Heart right ventricle (tissue), 16 donors: ENCODE measurements around the gene DUS3L. TPM values are rescaled to one million over a fixed set of nuclear protein-coding genes. Genes with fewer than 3 reads are reported as not detected.

Experiments used
- ATAC-seq, 8 donors: fragments of 200-7000 bp; cut with Tn5 transposase; one replicate each; pipeline ENCODE4 v1.9.1; 2020; ENCODE audit warnings: mild to moderate bottlenecking in 8 of 8, moderate library complexity in 8 of 8, moderate number of reproducible peaks in 1 of 8
- DNase-seq, 2 donors: peaks; one replicate each; pipeline ENCODE4 v3.0.0-alpha.2; 2020
- H3K27ac ChIP-seq, 10 donors: fragments of 200-600 bp; sonication (generic) in 2 of 10; one replicate each; pipeline versions ENCODE4 v1.5.0 to v1.8.0; 2020 to 2022; ENCODE audit warnings: mild to moderate bottlenecking in 3 of 10
- H3K27me3 ChIP-seq, 7 donors: fragments of 200-600 bp; one replicate each; pipeline ENCODE4 v1.8.0; 2021 to 2022; ENCODE audit warnings: mild to moderate bottlenecking in 2 of 7
- H3K36me3 ChIP-seq, 9 donors: fragments of 200-600 bp; sonication (generic) in 1 of 9; one replicate each; pipeline versions ENCODE4 v1.5.0 to v1.8.0; 2020 to 2022; ENCODE audit warnings: mild to moderate bottlenecking in 2 of 9
- H3K4me1 ChIP-seq, 9 donors: fragments of 200-600 bp; sonication (generic) in 1 of 9; one replicate each; pipeline versions ENCODE4 v1.5.0 to v1.8.0; 2020 to 2022; ENCODE audit warnings: mild to moderate bottlenecking in 4 of 9
- H3K4me3 ChIP-seq, 10 donors: fragments of 200-600 bp; sonication (generic) in 2 of 10; one replicate each; pipeline versions ENCODE4 v1.5.0 to v1.8.0; 2020 to 2022; ENCODE audit warnings: mild to moderate bottlenecking in 7 of 10, moderate library complexity in 2 of 10
- H3K9me3 ChIP-seq, 11 donors: fragments of 200-600 bp in 10 of 11; sonication (generic) in 2 of 11; one replicate each; pipeline versions ENCODE4 v1.5.0 to v1.8.0; 2013 to 2022; ENCODE audit warnings: mild to moderate bottlenecking in 2 of 11, control low read depth in 1 of 11, moderate library complexity in 1 of 11
- WGBS, 2 donors: extraction: QIAGEN DNeasy Blood & Tissue Kit; methylation state at CpG; one replicate each; pipeline ENCODE4 v1.1.7; 2013; ENCODE audit warnings: inconsistent platforms in 1 of 2; 5-methylcytosine and 5-hydroxymethylcytosine counted together
- intact Hi-C, 10 donors: fragments of 100-400 bp; cut with DNase I; formaldehyde crosslinking; loops; one replicate each; pipeline versions ENCODE4 v1.11.1 to v1.14.2; 2022
- polyA plus RNA-seq, 2 donors: library from polyadenylated mRNA; stranded (reverse); fragments of 200-250 nt; gene quantifications; one replicate each; pipeline ENCODE4 v1.2.3, GENCODE V29; 2013
- total RNA-seq, 10 donors: library from RNA; stranded (reverse); fragmentation: NEBNext Ultra II Directional in 3 of 10; extraction: Animal tissue kit (Norgen Biotek cat#: 25700) in 3 of 10; gene quantifications; one replicate each; pipeline versions ENCODE4 v1.2.1 to v1.2.4, GENCODE V29; 2021 to 2023
- TF ChIP-seq, protein P1 (sequence below), 9 donors: fragments of 200-600 bp; sonication (generic) in 2 of 9; IDR thresholded peaks; one replicate each; pipeline versions ENCODE4 v1.5.0 to v1.8.0; 2021 to 2022; ENCODE audit warnings: antibody characterized with exemption in 9 of 9, mild to moderate bottlenecking in 5 of 9, moderate library complexity in 1 of 9
- donor health status: Arrhythmogenic right ventricular cardiomyopathy.
- donor health status: ischemic (EF 13 %, LVEDD 7.1; RV severe dilation, severe dysfunction).
- donor health status: healthy with polysubstance abuse.
- donor health status: DM: no; HTN: yes; CAD: no.
- donor health status: DM: no; HTN: no; CAD: no.
- donor health status: ischemic (EF 25% LVEDD 6.9; RV normal size, moderate dysfunction).
- donor health status: ischemic (EF 25% LVEDD 5.7; RV mildly dilated, moderate dysfunction).
- donor health status: healthy.
- donor health status: DM: yes; HTN: yes; CAD: no.
- donor health status: Ischemic cardiomyopathy.
- donor health status: ischemic (EF 35%, LVEDD 5.7; RV mildly dilated, moderate dysfunction).
- donor health status: nonischemic (EF 11% LVEDD 7.7; RV severe dilation, severe dysfunction).
- donor health status: DM: yes; HTN: yes; CAD: no.
- donor health status: PGD.
- donor health status: ischemic (EF 29% LVEDD 5.4; RV normal size, mild dysfunction).
- donor health status: nonischemic (EF 23%, LVEDD 6.1; RV moderate dilation, normal function).

DUS3L gene
- total and polyA plus RNA-seq, 12 donors = 11.5 to 37.7 (median 14.6) TPM

DNA sequence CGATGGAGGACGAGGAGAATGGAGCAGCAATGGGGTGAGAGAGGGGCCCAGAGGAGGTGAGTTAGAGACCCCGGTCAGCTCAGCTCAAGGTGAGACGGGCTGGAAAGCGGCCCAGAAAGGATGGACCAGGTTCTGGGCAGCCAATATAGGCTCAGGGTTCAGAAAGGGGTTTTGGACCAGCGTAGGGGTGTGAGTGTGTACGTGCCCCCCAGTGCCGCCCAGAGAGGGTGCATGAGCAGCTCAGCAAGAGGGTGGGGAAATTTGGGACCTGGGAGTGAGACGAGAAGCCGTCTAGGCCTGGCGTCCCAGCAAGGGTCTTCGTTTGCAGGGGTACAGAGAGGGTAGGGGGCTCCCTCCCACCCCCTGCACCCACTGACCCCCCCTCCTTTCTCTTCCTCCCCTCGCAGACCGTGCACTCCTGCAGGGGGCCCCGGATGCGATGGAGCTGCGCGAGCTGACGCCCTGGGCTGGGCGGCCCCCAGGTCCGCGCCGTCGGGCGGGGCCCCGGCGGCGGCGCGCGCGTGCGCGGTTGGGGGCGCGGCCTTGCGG lies 36.5 kb upstream of the DUS3L start:
- 18% methylated on average over 35 to 37 of the region's 37 CpGs for WGBS, 2 donors
- TF ChIP-seq, protein P1, sequence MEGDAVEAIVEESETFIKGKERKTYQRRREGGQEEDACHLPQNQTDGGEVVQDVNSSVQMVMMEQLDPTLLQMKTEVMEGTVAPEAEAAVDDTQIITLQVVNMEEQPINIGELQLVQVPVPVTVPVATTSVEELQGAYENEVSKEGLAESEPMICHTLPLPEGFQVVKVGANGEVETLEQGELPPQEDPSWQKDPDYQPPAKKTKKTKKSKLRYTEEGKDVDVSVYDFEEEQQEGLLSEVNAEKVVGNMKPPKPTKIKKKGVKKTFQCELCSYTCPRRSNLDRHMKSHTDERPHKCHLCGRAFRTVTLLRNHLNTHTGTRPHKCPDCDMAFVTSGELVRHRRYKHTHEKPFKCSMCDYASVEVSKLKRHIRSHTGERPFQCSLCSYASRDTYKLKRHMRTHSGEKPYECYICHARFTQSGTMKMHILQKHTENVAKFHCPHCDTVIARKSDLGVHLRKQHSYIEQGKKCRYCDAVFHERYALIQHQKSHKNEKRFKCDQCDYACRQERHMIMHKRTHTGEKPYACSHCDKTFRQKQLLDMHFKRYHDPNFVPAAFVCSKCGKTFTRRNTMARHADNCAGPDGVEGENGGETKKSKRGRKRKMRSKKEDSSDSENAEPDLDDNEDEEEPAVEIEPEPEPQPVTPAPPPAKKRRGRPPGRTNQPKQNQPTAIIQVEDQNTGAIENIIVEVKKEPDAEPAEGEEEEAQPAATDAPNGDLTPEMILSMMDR (IDR thresholded peaks at IDR 0.05) = no peak
- Histone ChIP-seq H3K27me3 (peaks cover 0 to 39% (median 27%) of the 10 kb centered on the region in 7 donors), H3K4me3 (peak overlapping the region in 7 of 10 donors; percentile 28 to 63 (median 46)), H3K9me3 (no peaks in the 10 kb centered on the region), H3K27ac (peak overlapping the region in 7 of 10 donors; percentile 47 to 80 (median 70)), H3K4me1 (peaks cover 0 to 25% (median 3%) of the 10 kb centered on the region in 9 donors), H3K36me3 (no peaks in the 10 kb centered on the region)
- intact Hi-C loops = loop anchor here in 3 of 10 donors (5.0 kb wide), 2 partner anchors 55 to 65 kb away; no protein-coding TSS in a partner anchor
- DNase-seq (no peak), ATAC-seq (peak in 1 of 8 donors; percentile 2)

GRCh38 chr19:5826531-5827341 lies 35.8 kb upstream of the DUS3L start:
- Histone ChIP-seq H3K4me3 (peak overlapping the region in 2 of 10 donors; percentile 38 to 63), H3K36me3 (no peaks in the 10 kb centered on the region), H3K4me1 (peaks cover 0 to 25% (median 3%) of the 10 kb centered on the region in 9 donors), H3K27me3 (peaks cover 0 to 39% (median 27%) of the 10 kb centered on the region in 7 donors), H3K27ac (peak overlapping the region in 8 of 10 donors; percentile 26 to 80 (median 68)), H3K9me3 (no peaks in the 10 kb centered on the region)
- peak in 7 of 8 donors; percentile 8 to 41 (median 28) for ATAC-seq
- 17 to 19% methylated on average over 24 of the region's 24 CpGs for WGBS, 2 donors
- intact Hi-C loops = loop anchor here in 3 of 10 donors (5.0 kb wide), 2 partner anchors 56 to 66 kb away; no protein-coding TSS in a partner anchor
- TF ChIP-seq, protein P1 (IDR thresholded peaks at IDR 0.05) = peak in 3 of 9 donors; percentile 41 to 45 (median 43)
- DNase-seq = peak; percentile 70 to 71

DNA sequence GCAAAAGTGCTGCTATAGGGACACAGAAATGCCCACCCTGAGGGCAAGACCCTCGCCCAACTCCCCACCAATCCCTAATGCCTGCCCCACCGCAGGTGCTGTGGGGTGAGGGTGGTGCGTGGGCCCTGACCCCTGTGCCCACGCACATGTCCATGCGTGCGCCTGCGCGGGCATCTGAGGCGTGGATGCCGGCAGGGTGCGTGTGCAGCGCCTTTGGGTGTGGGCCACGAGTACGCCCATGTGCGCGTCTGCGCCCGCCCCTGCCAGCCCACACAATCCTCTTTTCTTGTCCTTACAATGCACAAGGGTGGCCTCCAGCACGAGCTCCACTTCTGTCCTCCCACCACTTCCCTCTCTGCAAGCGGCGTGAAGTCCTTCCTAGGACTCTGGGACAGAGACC lies 34.2 kb upstream of the DUS3L start:
- TF ChIP-seq, protein P1 (IDR thresholded peaks at IDR 0.05) = no peak
- DNase-seq = no peak
- no peaks in the 10 kb centered on the region for H3K9me3 ChIP-seq
- H3K36me3 ChIP-seq = no peaks in the 10 kb centered on the region
- intact Hi-C loops = loop anchor here in 3 of 10 donors (5.0 kb wide), 2 partner anchors 57 to 67 kb away; no protein-coding TSS in a partner anchor
- H3K4me3 ChIP-seq = no peak overlapping the region
- H3K27me3 ChIP-seq = peaks cover 0 to 34% (median 24%) of the 10 kb centered on the region in 7 donors
- 91% methylated on average over 21 of the region's 21 CpGs for WGBS, 2 donors
- peaks cover 0 to 25% (median 3%) of the 10 kb centered on the region in 9 donors for H3K4me1 ChIP-seq
- no peak for ATAC-seq
- H3K27ac ChIP-seq = no peak overlapping the region

DNA sequence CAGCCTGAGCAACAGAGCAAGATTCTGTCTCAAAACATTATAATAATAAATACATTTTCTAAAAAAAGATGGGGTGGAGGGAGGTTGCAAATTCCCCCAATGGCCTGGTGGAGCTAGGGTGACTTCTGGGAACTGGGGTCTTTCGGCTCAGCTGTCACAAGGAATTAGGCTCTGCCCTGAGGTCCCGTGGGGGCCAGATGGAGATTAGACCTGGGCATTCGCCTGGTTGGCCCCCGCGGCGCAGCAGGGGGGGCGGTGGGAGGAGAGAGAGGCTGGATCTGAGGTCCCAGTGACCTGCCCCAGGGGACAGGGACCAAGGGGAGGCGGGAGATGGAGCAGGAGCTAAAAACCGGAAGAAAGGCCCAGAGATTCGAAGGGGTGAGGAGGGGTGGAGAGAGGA lies 33.8 kb upstream of the DUS3L start:
- ATAC-seq (no peak), DNase-seq (no peak)
- Histone ChIP-seq H3K27me3 (peaks cover 0 to 29% (median 20%) of the 10 kb centered on the region in 7 donors), H3K36me3 (no peaks in the 10 kb centered on the region), H3K4me3 (no peak overlapping the region), H3K9me3 (no peaks in the 10 kb centered on the region), H3K4me1 (peaks cover 0 to 24% (median 3%) of the 10 kb centered on the region in 9 donors), H3K27ac (no peak overlapping the region)
- intact Hi-C loops = loop anchor here in 3 of 10 donors (5.0 kb wide), 2 partner anchors 58 to 68 kb away; no protein-coding TSS in a partner anchor
- 72 to 75% methylated on average over 10 of the region's 10 CpGs for WGBS, 2 donors
- TF ChIP-seq, protein P1 (IDR thresholded peaks at IDR 0.05) = no peak
